Liver (tissue), 9 donors: ENCODE data around the gene ST3GAL5. TPM values are rescaled to one million over a fixed set of nuclear protein-coding genes. Genes with fewer than 3 reads are reported as not detected.

Experiments
- DNase-seq: peaks from one replicate; pipeline ENCODE4 v3.0.0-alpha.2; 2017; ENCODE audit warnings: low spot score
- H3K27ac ChIP-seq, 2 donors: one replicate each; pipeline ENCODE4 v1.7.0; 2013; ENCODE audit warnings: inconsistent platforms in 2 of 2, low read length in 2 of 2, control low read depth in 1 of 2, low read depth in 1 of 2, mild to moderate bottlenecking in 1 of 2
- H3K27me3 ChIP-seq, 4 donors: one replicate each; pipeline versions ENCODE4 v1.6.1 to v1.7.0; 2013; ENCODE audit warnings: low read length in 3 of 4, inconsistent platforms in 1 of 4, mild to moderate bottlenecking in 1 of 4, moderate library complexity in 1 of 4; ENCODE audit not compliant: control insufficient read depth in 4 of 4, insufficient read depth in 4 of 4
- H3K36me3 ChIP-seq, 4 donors: one replicate each; pipeline versions ENCODE4 v1.6.1 to v1.7.0; 2013; ENCODE audit warnings: low read length in 3 of 4, mild to moderate bottlenecking in 3 of 4, low read depth in 1 of 4, moderate library complexity in 1 of 4; ENCODE audit not compliant: control insufficient read depth in 4 of 4, insufficient read depth in 3 of 4
- H3K4me1 ChIP-seq, 4 donors: one replicate each; pipeline versions ENCODE4 v1.6.1 to v1.7.0; 2013; ENCODE audit warnings: low read length in 3 of 4, mild to moderate bottlenecking in 3 of 4, moderate library complexity in 1 of 4; ENCODE audit not compliant: control insufficient read depth in 4 of 4, insufficient read depth in 4 of 4
- H3K4me3 ChIP-seq, 3 donors: one replicate each; pipeline versions ENCODE4 v1.6.1 to v1.7.0; 2013; ENCODE audit warnings: low read length in 3 of 3, control low read depth in 1 of 3, low read depth in 1 of 3, mild to moderate bottlenecking in 1 of 3
- H3K9ac ChIP-seq, 2 donors: one replicate each; pipeline ENCODE4 v1.7.0; 2013; ENCODE audit warnings: low read length in 2 of 2, mild to moderate bottlenecking in 2 of 2, moderate library complexity in 2 of 2, control low read depth in 1 of 2, low read depth in 1 of 2
- H3K9me3 ChIP-seq, 4 donors: one replicate each; pipeline versions ENCODE4 v1.6.1 to v1.7.0; 2013; ENCODE audit warnings: low read length in 3 of 4; ENCODE audit not compliant: control insufficient read depth in 4 of 4
- EGR1 ChIP-seq, 2 donors: IDR thresholded peaks; 2 replicates each; pipeline ENCODE4 v1.6.1; 2016 to 2018; ENCODE audit warnings: antibody characterized with exemption in 2 of 2, low read depth in 2 of 2
- FOXA1 ChIP-seq: IDR thresholded peaks from 2 replicates; pipeline ENCODE4 v1.6.1; 2016; ENCODE audit warnings: antibody characterized with exemption
- FOXA2 ChIP-seq: IDR thresholded peaks from 2 replicates; pipeline ENCODE4 v1.6.1; 2016; ENCODE audit warnings: antibody characterized with exemption
- GABPA ChIP-seq, 2 donors: IDR thresholded peaks in 1 of 2; conservative IDR thresholded peaks in 1 of 2; 2 replicates each; pipeline ENCODE4 v1.6.1; 2016; ENCODE audit warnings: antibody characterized with exemption in 2 of 2, mild to moderate bottlenecking in 1 of 2, moderate library complexity in 1 of 2
- HNF4A ChIP-seq, 2 donors: conservative IDR thresholded peaks; 2 replicates each; pipeline ENCODE4 v1.6.1; 2016; ENCODE audit warnings: antibody characterized with exemption in 2 of 2, mild to moderate bottlenecking in 2 of 2
- JUND ChIP-seq, 2 donors: IDR thresholded peaks; 2 replicates each; pipeline ENCODE4 v1.6.1; 2016; ENCODE audit warnings: antibody characterized with exemption in 2 of 2
- NR2F2 ChIP-seq: IDR thresholded peaks from 2 replicates; pipeline ENCODE4 v1.6.1; 2016; ENCODE audit warnings: antibody characterized with exemption
- RAD21 ChIP-seq, 2 donors: IDR thresholded peaks; 2 replicates each; pipeline ENCODE4 v1.6.1; 2016; ENCODE audit warnings: antibody characterized with exemption in 2 of 2, mild to moderate bottlenecking in 2 of 2
- RXRA ChIP-seq, 2 donors: IDR thresholded peaks; 2 replicates each; pipeline ENCODE4 v1.6.1; 2017 to 2018; ENCODE audit warnings: antibody characterized with exemption in 2 of 2, mild to moderate bottlenecking in 1 of 2
- SP1 ChIP-seq: IDR thresholded peaks from 2 replicates; pipeline ENCODE4 v1.6.1; 2018; ENCODE audit warnings: antibody characterized with exemption, mild to moderate bottlenecking
- TAF1 ChIP-seq: conservative IDR thresholded peaks from 2 replicates; pipeline ENCODE4 v1.6.1; 2016; ENCODE audit warnings: antibody characterized with exemption, mild to moderate bottlenecking
- YY1 ChIP-seq: IDR thresholded peaks from 2 replicates; pipeline ENCODE4 v1.6.1; 2016; ENCODE audit warnings: antibody characterized with exemption, mild to moderate bottlenecking
- WGBS: extraction: QIAGEN DNeasy Blood & Tissue Kit; methylation state at CpG from one replicate; pipeline ENCODE4 v1.1.7; 2013; 5-methylcytosine and 5-hydroxymethylcytosine counted together
- polyA plus RNA-seq, 2 donors: library from polyadenylated mRNA; stranded (reverse) in 1 of 2; unstranded in 1 of 2; fragments of 200-250 nt in 1 of 2; fragments of >200 nt in 1 of 2; fragmentation: Nextera tagmentation in 1 of 2; extraction: Ambion mirVana in 1 of 2; gene quantifications; one replicate each; pipeline versions ENCODE4 v1.2.1 to v1.2.3, GENCODE V29; 2013 to 2015
- total RNA-seq, 2 donors: library from RNA; depleted of rRNA; stranded (reverse); fragments of >200 nt; gene quantifications; one replicate each; pipeline ENCODE4 v1.2.3, GENCODE V29; 2014
- TF ChIP-seq, protein P1 (sequence below): IDR thresholded peaks from 2 replicates; pipeline ENCODE4 v1.6.1; 2016; ENCODE audit warnings: antibody characterized with exemption
- TF ChIP-seq, protein P2 (sequence below): IDR thresholded peaks from 2 replicates; pipeline ENCODE4 v1.6.1; 2016; ENCODE audit warnings: antibody characterized with exemption
- TF ChIP-seq, protein P3 (sequence below): fragments of 150-350 bp; IDR thresholded peaks from 2 replicates; pipeline ENCODE4 v1.5.1; 2017; ENCODE audit warnings: improper control_type of control experiment, low read depth, low read length; ENCODE audit not compliant: missing input control
- TF ChIP-seq, protein P4 (sequence below): IDR thresholded peaks from 2 replicates; pipeline ENCODE4 v1.6.1; 2016; ENCODE audit warnings: antibody characterized with exemption, mild to moderate bottlenecking
- donor health status: healthy.
- donor health status: healthy.
- donor health status: healthy.
- donor health status: healthy.
- donor health status: healthy.

The ST3GAL5 gene
- total and polyA plus RNA-seq, 4 donors, result 4.5 to 17.0 (median 9.0) TPM

DNA sequence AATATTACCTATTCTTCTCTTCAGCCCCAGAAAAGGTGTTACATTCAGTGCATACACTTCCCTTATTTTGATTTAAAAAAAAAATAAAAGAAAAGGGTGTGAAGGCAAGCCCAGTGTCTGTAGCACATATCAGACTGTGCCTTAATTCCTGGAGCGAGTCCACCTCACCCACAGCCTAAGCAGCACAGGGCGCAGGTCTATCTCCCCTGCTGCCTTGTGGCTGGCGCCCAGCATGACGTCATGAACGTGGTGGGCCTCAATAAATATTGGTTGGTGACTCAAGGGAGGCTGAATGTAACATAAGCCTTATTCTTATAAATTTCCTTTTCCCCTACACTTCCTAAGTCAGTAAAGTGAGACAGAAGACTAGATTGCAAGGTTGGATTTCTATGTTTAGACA lies 26.4 kb downstream of the ST3GAL5 start:
- WGBS, result 86% methylated on average over 5 of the region's 5 CpGs
- Histone ChIP-seq H3K27me3 (no peaks in the 10 kb centered on the region), H3K9ac (no peak overlapping the region), H3K27ac (no peak overlapping the region), H3K4me1 (peaks cover 0 to 3% (median 0%) of the 10 kb centered on the region in 4 donors), H3K4me3 (no peak overlapping the region), H3K9me3 (no peaks in the 10 kb centered on the region), H3K36me3 (peaks cover 0 to 15% (median 14%) of the 10 kb centered on the region in 4 donors)
- DNase-seq, result no peak
- no peak for TF ChIP-seq RAD21 (IDR thresholded peaks at IDR 0.05)
- TF ChIP-seq JUND (IDR thresholded peaks at IDR 0.05), result no peak
- TF ChIP-seq RXRA (IDR thresholded peaks at IDR 0.05), result no peak
- TF ChIP-seq FOXA2, result no peak
- no peak for TF ChIP-seq FOXA1
- TF ChIP-seq HNF4A (conservative IDR thresholded peaks at IDR 0.05), result no peak

DNA sequence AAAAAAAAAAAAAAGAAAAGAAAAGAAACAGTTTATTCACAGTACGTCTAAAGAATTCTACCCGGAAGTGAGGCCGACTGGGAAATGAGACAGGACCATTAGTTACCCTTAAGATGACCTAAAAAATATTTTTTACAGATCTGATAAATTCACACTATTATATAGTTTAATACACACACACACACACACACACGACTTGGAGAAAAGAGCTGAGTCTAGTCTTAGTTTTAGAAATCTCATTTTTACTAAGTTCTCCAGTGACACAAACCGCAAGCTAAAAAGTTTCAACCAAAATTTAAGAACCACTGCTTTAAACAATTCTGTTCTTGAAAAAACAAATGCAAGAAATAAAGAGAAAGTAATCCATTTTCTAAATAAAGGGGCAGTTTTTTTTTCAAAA lies 27.1 kb downstream of the ST3GAL5 start:
- Histone ChIP-seq H3K36me3 (peaks cover 0 to 15% (median 14%) of the 10 kb centered on the region in 4 donors), H3K27ac (no peak overlapping the region), H3K9ac (peak overlapping the region in 1 of 2 donors; percentile 31), H3K4me3 (no peak overlapping the region), H3K9me3 (no peaks in the 10 kb centered on the region), H3K27me3 (no peaks in the 10 kb centered on the region), H3K4me1 (peaks cover 0 to 3% (median 0%) of the 10 kb centered on the region in 4 donors)
- 66% methylated on average over 5 of the region's 5 CpGs for WGBS
- DNase-seq, result no peak
- TF ChIP-seq FOXA2 (no peak), NR2F2 (no peak), TAF1 (no peak), YY1 (no peak), GABPA (IDR thresholded peaks at IDR 0.05 in 1 of 2, conservative IDR thresholded peaks at IDR 0.05 in 1 of 2) (no peak), SP1 (no peak), RAD21 (IDR thresholded peaks at IDR 0.05) (no peak), FOXA1 (no peak), RXRA (IDR thresholded peaks at IDR 0.05) (no peak), HNF4A (conservative IDR thresholded peaks at IDR 0.05) (no peak), EGR1 (IDR thresholded peaks at IDR 0.05; ENCODE audit: low read depth in 2 of 2) (no peak), JUND (IDR thresholded peaks at IDR 0.05) (no peak)
- TF ChIP-seq, protein P1, sequence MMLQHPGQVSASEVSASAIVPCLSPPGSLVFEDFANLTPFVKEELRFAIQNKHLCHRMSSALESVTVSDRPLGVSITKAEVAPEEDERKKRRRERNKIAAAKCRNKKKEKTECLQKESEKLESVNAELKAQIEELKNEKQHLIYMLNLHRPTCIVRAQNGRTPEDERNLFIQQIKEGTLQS, result no peak
- TF ChIP-seq, protein P2, sequence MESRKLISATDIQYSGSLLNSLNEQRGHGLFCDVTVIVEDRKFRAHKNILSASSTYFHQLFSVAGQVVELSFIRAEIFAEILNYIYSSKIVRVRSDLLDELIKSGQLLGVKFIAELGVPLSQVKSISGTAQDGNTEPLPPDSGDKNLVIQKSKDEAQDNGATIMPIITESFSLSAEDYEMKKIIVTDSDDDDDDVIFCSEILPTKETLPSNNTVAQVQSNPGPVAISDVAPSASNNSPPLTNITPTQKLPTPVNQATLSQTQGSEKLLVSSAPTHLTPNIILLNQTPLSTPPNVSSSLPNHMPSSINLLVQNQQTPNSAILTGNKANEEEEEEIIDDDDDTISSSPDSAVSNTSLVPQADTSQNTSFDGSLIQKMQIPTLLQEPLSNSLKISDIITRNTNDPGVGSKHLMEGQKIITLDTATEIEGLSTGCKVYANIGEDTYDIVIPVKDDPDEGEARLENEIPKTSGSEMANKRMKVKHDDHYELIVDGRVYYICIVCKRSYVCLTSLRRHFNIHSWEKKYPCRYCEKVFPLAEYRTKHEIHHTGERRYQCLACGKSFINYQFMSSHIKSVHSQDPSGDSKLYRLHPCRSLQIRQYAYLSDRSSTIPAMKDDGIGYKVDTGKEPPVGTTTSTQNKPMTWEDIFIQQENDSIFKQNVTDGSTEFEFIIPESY, result no peak
- TF ChIP-seq, protein P3, sequence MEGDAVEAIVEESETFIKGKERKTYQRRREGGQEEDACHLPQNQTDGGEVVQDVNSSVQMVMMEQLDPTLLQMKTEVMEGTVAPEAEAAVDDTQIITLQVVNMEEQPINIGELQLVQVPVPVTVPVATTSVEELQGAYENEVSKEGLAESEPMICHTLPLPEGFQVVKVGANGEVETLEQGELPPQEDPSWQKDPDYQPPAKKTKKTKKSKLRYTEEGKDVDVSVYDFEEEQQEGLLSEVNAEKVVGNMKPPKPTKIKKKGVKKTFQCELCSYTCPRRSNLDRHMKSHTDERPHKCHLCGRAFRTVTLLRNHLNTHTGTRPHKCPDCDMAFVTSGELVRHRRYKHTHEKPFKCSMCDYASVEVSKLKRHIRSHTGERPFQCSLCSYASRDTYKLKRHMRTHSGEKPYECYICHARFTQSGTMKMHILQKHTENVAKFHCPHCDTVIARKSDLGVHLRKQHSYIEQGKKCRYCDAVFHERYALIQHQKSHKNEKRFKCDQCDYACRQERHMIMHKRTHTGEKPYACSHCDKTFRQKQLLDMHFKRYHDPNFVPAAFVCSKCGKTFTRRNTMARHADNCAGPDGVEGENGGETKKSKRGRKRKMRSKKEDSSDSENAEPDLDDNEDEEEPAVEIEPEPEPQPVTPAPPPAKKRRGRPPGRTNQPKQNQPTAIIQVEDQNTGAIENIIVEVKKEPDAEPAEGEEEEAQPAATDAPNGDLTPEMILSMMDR, result no peak
- TF ChIP-seq, protein P4, sequence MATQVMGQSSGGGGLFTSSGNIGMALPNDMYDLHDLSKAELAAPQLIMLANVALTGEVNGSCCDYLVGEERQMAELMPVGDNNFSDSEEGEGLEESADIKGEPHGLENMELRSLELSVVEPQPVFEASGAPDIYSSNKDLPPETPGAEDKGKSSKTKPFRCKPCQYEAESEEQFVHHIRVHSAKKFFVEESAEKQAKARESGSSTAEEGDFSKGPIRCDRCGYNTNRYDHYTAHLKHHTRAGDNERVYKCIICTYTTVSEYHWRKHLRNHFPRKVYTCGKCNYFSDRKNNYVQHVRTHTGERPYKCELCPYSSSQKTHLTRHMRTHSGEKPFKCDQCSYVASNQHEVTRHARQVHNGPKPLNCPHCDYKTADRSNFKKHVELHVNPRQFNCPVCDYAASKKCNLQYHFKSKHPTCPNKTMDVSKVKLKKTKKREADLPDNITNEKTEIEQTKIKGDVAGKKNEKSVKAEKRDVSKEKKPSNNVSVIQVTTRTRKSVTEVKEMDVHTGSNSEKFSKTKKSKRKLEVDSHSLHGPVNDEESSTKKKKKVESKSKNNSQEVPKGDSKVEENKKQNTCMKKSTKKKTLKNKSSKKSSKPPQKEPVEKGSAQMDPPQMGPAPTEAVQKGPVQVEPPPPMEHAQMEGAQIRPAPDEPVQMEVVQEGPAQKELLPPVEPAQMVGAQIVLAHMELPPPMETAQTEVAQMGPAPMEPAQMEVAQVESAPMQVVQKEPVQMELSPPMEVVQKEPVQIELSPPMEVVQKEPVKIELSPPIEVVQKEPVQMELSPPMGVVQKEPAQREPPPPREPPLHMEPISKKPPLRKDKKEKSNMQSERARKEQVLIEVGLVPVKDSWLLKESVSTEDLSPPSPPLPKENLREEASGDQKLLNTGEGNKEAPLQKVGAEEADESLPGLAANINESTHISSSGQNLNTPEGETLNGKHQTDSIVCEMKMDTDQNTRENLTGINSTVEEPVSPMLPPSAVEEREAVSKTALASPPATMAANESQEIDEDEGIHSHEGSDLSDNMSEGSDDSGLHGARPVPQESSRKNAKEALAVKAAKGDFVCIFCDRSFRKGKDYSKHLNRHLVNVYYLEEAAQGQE, result no peak
